HG02759 (cell line): ENCODE results near the gene GALNT13.

Source experiments
- ATAC-seq: cut with Tn5 transposase; IDR thresholded peaks from one replicate; pipeline ENCODE4 v1.9.1; 2021; ENCODE audit warnings: mild to moderate bottlenecking, moderate library complexity; ENCODE audit not compliant: unreplicated experiment

Gene GALNT13

GRCh38 chr2:154394600-154394999, 522.9 kb downstream of the GALNT13 start:
- no peak for ATAC-seq

DNA sequence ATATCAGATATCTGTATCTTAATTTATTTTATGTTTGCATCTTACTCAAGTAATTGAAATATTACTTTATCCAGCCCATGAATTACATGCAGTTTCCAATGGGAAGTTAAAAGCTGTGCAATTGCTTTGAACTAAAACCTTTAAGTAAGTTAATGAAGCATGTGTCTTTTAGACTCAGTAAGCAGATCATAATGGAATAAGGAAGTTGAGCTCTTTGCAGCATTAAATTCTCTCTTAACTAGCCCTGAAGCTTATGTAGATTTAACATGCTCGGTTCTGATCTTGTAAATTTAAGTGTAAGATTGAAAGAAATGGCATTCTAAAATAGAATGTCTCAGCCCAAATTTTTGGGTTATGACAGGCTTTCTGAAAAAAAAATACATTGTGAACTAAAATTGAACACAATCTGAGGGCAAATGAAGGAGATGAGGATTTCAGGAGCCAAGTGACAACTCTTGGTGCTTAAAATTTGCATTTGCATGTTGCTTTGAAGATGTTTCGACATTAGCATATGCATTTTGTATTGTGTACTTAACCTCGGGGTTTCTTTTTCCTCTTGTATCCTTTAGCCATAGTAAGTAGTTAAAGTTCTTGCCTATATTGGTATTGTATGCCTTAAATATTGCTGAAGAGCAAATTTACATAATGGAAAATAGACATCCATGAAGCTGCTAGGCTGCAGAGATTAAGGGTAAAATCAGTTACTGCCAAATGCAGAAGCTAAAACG, 529.0 kb downstream of the GALNT13 start:
- ATAC-seq, result no peak

DNA sequence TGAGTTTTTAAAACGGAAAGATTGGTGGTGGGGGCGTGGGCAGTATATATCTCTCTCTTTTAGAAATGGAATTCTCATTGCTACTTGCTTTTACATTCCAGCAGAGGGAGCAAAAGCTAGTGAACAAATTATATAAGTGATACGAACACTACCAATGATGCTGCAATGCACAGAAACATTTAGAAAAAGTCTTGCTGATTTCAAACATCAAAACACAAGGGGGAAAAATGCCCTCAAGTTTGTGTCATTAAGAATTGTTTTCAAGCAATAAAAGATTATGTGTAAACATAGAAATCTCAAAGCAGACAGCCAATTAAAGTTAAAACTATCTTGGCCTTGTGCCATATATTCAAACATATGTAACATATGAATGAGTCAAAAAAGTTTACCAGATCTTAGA, 530.5 kb downstream of the GALNT13 start:
- ATAC-seq, result no peak

- no peak for ATAC-seq
Measured at GRCh38 chr2:154403242-154403790, 531.6 kb downstream of the GALNT13 start.

DNA sequence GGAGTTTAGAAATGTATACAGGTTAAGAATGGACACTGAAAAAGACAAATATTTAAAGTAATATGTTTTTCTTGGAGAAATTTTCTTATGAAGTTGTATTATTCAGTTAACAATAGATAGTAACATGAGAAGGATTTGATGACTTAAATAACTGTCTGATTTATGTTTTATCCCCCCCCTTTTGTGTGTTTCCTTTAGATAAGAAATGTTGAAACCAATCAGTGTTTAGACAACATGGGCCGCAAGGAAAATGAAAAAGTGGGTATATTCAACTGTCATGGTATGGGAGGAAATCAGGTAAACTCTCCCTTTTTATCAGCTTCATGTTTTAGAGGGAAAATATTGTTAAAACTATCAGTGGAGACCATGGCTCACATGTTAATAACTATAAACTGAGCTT, 537.1 kb downstream of the GALNT13 start:
- ATAC-seq, result no peak

GRCh38 chr2:154422251-154422650, 550.5 kb downstream of the GALNT13 start:
- no peak for ATAC-seq

DNA sequence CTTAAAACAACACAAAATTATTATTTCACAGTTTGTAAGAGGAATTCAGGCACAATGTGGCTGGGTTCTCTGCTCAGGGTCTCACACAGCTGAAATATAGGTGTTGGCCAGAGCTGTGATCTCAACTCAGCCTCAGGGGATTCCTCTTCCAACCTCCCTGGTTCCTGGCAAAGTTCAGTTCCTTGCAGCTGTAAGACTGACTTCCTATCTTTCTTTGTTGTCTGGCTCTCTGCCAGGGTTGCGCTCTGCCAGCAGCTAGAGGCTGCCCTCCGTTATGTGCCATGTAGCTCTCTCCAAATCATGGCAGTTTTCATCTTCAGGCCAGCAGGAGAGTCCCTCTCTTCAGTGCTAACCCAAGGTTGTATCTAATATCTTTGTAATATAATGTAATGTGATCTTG, 554.3 kb downstream of the GALNT13 start:
- no peak for ATAC-seq

GRCh38 chr2:154427453-154427852, 555.7 kb downstream of the GALNT13 start:
- ATAC-seq, result no peak

DNA sequence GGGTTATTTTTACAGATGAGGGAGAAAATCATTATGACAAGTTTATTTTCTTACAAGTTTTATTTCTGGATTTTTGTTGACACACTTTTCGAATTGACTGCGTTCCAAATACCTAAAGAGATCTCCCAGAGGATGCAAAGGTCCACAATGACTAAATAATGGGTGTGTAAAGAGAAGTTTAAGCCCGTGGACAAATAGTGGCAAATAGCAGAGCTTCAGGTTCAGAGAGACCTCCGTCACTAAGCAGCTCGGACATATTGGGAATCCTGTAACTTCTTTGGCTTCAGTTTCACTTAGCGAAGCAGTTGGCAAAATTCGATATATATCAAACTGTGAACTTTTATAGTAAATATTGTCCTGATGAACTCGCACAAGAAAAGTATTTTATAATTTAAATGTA, 556.3 kb downstream of the GALNT13 start:
- no peak for ATAC-seq

DNA sequence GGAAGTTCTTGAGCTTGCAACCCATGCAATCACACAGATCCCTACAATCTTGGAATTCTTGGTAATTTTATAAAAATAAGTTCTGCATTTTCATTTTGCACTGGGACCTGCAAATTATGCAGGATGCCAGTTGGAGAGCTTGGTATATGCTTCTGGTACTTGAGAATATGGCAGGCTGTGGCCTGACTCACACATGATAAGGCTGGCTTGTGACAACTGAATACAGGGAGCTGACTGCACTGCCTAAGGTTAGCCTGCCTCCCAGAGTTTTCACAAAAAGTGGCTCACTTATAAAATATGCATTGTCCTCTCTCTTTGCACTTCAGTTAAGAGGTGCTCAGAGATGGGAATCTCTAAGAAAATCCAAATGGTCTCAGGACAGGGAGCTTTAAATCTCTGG, 561.3 kb downstream of the GALNT13 start:
- ATAC-seq, result no peak

- ATAC-seq, result no peak
Measured at GRCh38 chr2:154437104-154437503, 565.4 kb downstream of the GALNT13 start.

DNA sequence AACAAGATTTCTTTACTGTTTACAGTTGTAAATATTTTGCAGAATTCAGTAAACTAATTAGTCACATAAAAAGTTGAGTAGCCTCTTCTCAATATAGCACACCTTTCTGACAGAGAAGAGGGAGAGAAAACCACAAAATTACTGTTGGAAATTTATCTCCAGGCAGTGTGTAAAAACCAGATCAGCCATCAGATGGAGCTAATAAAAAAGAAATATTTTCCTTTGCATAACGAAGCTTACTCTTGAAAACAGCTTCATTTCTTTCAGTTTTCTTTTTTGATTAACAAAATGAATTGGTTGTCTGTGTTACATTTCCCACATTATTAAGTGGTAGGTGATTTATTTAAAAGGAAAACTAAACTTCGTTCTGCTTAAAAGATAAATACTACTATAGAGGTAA, 567.4 kb downstream of the GALNT13 start:
- no peak for ATAC-seq

GRCh38 chr2:154443919-154444318, 572.2 kb downstream of the GALNT13 start:
- no peak for ATAC-seq

- ATAC-seq, result no peak
Measured at GRCh38 chr2:154446324-154446723, 574.6 kb downstream of the GALNT13 start.

- no peak for ATAC-seq
Measured at GRCh38 chr2:154447727-154448418, 576.2 kb downstream of the GALNT13 start.

DNA sequence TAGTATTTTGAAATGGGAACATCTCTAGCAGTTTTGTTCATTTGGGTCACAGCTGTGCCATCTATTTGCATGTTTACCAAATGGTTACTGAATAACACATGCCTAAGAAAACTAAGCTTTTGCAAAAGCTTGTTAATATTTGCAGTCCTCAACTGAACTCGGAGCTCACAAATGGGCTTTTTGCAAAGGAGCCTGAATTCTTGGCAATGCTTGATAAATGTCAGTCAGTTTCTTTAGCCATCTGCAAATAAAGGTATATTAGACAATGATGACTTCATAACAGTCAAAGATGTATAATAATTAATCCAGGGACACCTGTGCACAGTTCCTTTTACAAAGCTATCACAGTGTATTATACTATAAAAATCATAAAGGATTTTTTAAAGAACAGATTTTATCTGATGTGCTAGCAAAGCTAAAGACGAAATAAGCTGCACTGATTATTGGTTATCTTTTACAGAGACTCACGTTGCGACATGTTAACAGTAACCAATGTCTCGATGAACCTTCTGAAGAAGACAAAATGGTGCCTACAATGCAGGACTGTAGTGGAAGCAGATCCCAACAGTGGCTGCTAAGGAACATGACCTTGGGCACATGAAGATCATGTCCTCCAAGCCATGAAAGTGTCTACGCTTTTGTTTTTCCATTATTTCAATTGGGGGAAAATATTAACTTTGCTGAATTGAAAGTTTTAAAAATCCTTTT, 578.4 kb downstream of the GALNT13 start:
- ATAC-seq, result no peak

- no peak for ATAC-seq
Measured at GRCh38 chr2:154452471-154452870, 580.7 kb downstream of the GALNT13 start.

DNA sequence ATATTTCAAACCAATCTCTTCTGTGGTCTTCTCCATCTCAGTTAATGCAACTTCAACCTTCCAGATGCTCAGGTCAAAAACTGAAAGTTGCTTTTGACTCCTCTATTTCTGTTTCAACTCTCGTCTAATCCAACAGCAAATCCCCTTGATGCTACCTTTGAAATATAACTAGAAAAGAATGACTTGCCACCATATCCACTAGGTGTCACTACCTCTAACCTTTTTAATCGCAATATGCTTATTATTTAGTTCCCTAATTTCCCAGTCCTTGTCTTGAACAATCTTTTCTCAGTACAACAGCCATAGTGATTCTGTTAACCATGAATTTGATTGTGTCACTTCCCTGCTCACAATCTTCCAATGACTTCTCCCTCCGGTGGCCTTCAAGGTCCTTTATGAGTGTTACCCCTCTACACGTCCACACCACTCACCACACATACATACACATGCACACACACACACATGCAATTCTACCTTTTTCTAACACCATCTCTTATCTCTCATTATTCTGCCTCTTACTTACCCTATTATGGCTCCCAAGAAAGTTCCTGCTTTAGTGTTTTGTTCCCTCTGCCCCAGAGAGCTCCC, 581.3 kb downstream of the GALNT13 start:
- ATAC-seq, result peak; percentile 77

DNA sequence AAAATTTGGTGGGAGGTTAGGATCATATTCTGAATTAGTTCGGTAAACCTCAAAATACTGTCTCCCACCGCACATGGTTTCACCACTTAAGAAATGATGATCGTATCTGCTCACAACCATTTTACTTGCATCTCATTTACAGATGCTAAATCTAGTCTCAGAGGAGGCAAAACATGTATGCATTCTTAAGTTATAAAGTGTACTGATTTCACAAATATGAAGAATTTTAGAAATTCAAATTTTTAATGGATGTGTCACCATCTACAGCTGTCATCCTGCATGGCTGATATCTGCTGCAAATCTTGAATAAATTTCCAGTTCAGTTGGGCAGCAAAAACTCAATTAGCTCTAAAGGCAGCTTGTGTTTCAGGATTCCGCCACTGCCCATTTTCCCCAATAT, 583.4 kb downstream of the GALNT13 start:
- ATAC-seq, result no peak

- ATAC-seq, result no peak
Measured at GRCh38 chr2:154455866-154456265, 584.1 kb downstream of the GALNT13 start.

- no peak for ATAC-seq
Measured at GRCh38 chr2:154457286-154457685, 585.6 kb downstream of the GALNT13 start.
